ENCODE measurements around the gene INAVA. TPM values are rescaled to one million over a fixed set of nuclear protein-coding genes. Genes with fewer than 3 reads are reported as not detected.

INAVA gene
- total and polyA plus RNA-seq, 4 donors: 0.19 to 3.1 (median 0.50) TPM

DNA sequence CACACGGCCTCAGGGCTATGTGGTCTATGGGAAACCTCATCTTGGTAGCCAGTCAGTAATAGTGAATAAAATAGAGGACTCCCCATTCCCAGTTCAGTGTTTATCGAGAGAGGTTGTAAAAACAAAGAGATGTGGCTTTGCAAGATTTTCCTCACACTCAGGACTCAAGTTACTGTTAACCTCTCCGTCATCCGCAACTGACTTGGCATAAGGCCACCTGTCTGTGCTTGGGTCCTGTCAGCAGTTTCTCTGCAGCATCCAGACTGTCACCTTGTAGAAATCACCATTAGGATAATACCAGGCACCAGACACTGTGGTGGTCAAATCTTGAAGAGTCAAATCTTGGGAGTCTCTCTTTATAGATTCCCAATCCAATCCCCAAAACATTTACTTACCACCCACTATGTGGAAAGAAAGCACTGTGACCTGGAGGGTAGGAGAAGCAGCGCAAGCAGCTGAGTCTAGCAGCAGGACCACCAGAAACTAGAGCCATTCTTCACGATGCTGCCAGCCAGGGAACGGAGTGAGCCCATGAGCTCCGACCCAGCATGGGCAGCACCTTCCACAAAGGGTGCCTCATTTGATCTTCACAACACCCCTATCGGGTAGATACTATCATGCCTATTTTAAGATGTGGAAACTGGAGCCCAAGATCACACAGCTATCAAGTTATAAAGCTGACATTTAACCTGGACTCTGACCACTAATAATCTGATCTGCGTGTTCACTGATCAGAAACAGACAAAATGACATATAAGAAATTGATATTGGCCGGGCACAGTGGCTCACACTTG lies 27.5 kb upstream of the INAVA start:
- Histone ChIP-seq H3K27me3 (ENCODE audit: control insufficient read depth in 4 of 4, insufficient read depth in 4 of 4, low read length in 3 of 4) (peaks cover 0 to 2% (median 0%) of the 10 kb centered on the region in 4 donors), H3K9me3 (ENCODE audit: control insufficient read depth in 4 of 4, low read length in 3 of 4) (no peaks in the 10 kb centered on the region), H3K4me1 (ENCODE audit: control insufficient read depth in 4 of 4, insufficient read depth in 4 of 4, low read length in 3 of 4) (no peaks in the 10 kb centered on the region), H3K9ac (ENCODE audit: low read depth in 1 of 2, low read length in 2 of 2) (no peak overlapping the region), H3K36me3 (ENCODE audit: control insufficient read depth in 4 of 4, insufficient read depth in 3 of 4, low read depth in 1 of 4, low read length in 3 of 4) (peaks cover 0 to 6% (median 5%) of the 10 kb centered on the region in 4 donors), H3K4me3 (ENCODE audit: low read depth in 1 of 3, low read length in 3 of 3) (no peak overlapping the region), H3K27ac (ENCODE audit: low read depth in 1 of 2, low read length in 2 of 2) (no peak overlapping the region)
- TF ChIP-seq TAF1 (conservative IDR thresholded peaks at IDR 0.05): no peak
- TF ChIP-seq SP1 (IDR thresholded peaks at IDR 0.05): no peak
- TF ChIP-seq HNF4G (IDR thresholded peaks at IDR 0.05): no peak
- no peak for TF ChIP-seq JUND (IDR thresholded peaks at IDR 0.05)
- TF ChIP-seq EGR1 (IDR thresholded peaks at IDR 0.05; ENCODE audit: low read depth in 2 of 2): no peak
- no peak for TF ChIP-seq RAD21 (IDR thresholded peaks at IDR 0.05)
- TF ChIP-seq, protein P1, sequence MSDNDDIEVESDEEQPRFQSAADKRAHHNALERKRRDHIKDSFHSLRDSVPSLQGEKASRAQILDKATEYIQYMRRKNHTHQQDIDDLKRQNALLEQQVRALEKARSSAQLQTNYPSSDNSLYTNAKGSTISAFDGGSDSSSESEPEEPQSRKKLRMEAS (IDR thresholded peaks at IDR 0.05): no peak
- TF ChIP-seq, protein P2, sequence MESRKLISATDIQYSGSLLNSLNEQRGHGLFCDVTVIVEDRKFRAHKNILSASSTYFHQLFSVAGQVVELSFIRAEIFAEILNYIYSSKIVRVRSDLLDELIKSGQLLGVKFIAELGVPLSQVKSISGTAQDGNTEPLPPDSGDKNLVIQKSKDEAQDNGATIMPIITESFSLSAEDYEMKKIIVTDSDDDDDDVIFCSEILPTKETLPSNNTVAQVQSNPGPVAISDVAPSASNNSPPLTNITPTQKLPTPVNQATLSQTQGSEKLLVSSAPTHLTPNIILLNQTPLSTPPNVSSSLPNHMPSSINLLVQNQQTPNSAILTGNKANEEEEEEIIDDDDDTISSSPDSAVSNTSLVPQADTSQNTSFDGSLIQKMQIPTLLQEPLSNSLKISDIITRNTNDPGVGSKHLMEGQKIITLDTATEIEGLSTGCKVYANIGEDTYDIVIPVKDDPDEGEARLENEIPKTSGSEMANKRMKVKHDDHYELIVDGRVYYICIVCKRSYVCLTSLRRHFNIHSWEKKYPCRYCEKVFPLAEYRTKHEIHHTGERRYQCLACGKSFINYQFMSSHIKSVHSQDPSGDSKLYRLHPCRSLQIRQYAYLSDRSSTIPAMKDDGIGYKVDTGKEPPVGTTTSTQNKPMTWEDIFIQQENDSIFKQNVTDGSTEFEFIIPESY (IDR thresholded peaks at IDR 0.05): no peak
- TF ChIP-seq FOXA2 (IDR thresholded peaks at IDR 0.05): no peak
- no peak for TF ChIP-seq GABPA (IDR thresholded peaks at IDR 0.05 in 1 of 2, conservative IDR thresholded peaks at IDR 0.05 in 1 of 2)
- TF ChIP-seq, protein P3, sequence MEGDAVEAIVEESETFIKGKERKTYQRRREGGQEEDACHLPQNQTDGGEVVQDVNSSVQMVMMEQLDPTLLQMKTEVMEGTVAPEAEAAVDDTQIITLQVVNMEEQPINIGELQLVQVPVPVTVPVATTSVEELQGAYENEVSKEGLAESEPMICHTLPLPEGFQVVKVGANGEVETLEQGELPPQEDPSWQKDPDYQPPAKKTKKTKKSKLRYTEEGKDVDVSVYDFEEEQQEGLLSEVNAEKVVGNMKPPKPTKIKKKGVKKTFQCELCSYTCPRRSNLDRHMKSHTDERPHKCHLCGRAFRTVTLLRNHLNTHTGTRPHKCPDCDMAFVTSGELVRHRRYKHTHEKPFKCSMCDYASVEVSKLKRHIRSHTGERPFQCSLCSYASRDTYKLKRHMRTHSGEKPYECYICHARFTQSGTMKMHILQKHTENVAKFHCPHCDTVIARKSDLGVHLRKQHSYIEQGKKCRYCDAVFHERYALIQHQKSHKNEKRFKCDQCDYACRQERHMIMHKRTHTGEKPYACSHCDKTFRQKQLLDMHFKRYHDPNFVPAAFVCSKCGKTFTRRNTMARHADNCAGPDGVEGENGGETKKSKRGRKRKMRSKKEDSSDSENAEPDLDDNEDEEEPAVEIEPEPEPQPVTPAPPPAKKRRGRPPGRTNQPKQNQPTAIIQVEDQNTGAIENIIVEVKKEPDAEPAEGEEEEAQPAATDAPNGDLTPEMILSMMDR (IDR thresholded peaks at IDR 0.05; ENCODE audit: low read depth, low read length, missing input control): no peak
- TF ChIP-seq, protein P4, sequence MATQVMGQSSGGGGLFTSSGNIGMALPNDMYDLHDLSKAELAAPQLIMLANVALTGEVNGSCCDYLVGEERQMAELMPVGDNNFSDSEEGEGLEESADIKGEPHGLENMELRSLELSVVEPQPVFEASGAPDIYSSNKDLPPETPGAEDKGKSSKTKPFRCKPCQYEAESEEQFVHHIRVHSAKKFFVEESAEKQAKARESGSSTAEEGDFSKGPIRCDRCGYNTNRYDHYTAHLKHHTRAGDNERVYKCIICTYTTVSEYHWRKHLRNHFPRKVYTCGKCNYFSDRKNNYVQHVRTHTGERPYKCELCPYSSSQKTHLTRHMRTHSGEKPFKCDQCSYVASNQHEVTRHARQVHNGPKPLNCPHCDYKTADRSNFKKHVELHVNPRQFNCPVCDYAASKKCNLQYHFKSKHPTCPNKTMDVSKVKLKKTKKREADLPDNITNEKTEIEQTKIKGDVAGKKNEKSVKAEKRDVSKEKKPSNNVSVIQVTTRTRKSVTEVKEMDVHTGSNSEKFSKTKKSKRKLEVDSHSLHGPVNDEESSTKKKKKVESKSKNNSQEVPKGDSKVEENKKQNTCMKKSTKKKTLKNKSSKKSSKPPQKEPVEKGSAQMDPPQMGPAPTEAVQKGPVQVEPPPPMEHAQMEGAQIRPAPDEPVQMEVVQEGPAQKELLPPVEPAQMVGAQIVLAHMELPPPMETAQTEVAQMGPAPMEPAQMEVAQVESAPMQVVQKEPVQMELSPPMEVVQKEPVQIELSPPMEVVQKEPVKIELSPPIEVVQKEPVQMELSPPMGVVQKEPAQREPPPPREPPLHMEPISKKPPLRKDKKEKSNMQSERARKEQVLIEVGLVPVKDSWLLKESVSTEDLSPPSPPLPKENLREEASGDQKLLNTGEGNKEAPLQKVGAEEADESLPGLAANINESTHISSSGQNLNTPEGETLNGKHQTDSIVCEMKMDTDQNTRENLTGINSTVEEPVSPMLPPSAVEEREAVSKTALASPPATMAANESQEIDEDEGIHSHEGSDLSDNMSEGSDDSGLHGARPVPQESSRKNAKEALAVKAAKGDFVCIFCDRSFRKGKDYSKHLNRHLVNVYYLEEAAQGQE (IDR thresholded peaks at IDR 0.05): no peak
- no peak for TF ChIP-seq NR2F2 (IDR thresholded peaks at IDR 0.05)
- DNase-seq (ENCODE audit: low spot score): no peak
- WGBS: 61% methylated on average over 11 of the region's 11 CpGs

DNA sequence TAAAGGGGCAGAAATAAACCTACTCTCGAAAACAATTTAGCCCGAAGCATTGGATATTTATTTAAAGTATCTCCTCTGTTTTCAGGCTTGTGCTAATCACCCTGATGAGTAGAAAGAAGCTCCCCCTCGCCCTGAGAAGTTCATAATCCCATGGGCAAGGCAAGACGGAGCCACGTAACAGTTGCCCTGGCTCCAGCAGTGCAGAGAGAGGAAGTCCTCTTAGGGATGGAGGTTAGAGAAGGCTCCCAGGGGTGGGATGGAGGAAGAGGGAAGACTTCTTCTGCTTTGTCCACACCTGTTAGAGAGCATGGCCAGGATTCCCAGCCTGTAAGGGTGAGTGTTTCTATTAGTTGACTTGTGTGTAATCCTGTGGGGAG lies 25.3 kb upstream of the INAVA start:
- Histone ChIP-seq H3K4me3 (ENCODE audit: low read depth in 1 of 3, low read length in 3 of 3) (no peak overlapping the region), H3K4me1 (ENCODE audit: control insufficient read depth in 4 of 4, insufficient read depth in 4 of 4, low read length in 3 of 4) (peaks cover 0 to 10% (median 8%) of the 10 kb centered on the region in 4 donors), H3K9me3 (ENCODE audit: control insufficient read depth in 4 of 4, low read length in 3 of 4) (no peaks in the 10 kb centered on the region), H3K27ac (ENCODE audit: low read depth in 1 of 2, low read length in 2 of 2) (no peak overlapping the region), H3K27me3 (ENCODE audit: control insufficient read depth in 4 of 4, insufficient read depth in 4 of 4, low read length in 3 of 4) (peaks cover 0 to 2% (median 0%) of the 10 kb centered on the region in 4 donors), H3K9ac (ENCODE audit: low read depth in 1 of 2, low read length in 2 of 2) (no peak overlapping the region), H3K36me3 (ENCODE audit: control insufficient read depth in 4 of 4, insufficient read depth in 3 of 4, low read depth in 1 of 4, low read length in 3 of 4) (no peaks in the 10 kb centered on the region)
- WGBS: 86% methylated on average over 5 of the region's 5 CpGs
- no peak for TF ChIP-seq SP1 (IDR thresholded peaks at IDR 0.05)
- TF ChIP-seq NR2F2 (IDR thresholded peaks at IDR 0.05): no peak
- TF ChIP-seq, protein P4 (IDR thresholded peaks at IDR 0.05): no peak
- no peak for TF ChIP-seq FOXA1 (IDR thresholded peaks at IDR 0.05)
- no peak for DNase-seq (ENCODE audit: low spot score)

All from liver (tissue), 9 donors.